Activated CD4-positive, alpha-beta T cell treated with anti-CD3 and anti-CD28 coated beads, Interleukin-2, amount 10 ng/mL, durations not matched to agents 24 days and 14 days (primary cell): Measurements from ENCODE around the gene SLC43A2. TPM values are rescaled to one million over a fixed set of nuclear protein-coding genes. Genes with fewer than 3 reads are reported as not detected.

ENCODE experiments used
- DNase-seq: peaks from one replicate; pipeline ENCODE4 v3.0.0; 2022
- H3K27ac Mint-ChIP-seq: one replicate; pipeline ENCODE4 v1.8.0; 2022; ENCODE audit warnings: mild to moderate bottlenecking, mixed read lengths
- H3K27me3 Mint-ChIP-seq: one replicate; pipeline ENCODE4 v1.8.0; 2022; ENCODE audit warnings: mixed read lengths
- H3K36me3 Mint-ChIP-seq: one replicate; pipeline ENCODE4 v1.8.0; 2022; ENCODE audit warnings: low read depth, mild to moderate bottlenecking, mixed read lengths
- H3K4me1 Mint-ChIP-seq: one replicate; pipeline ENCODE4 v1.8.0; 2021; ENCODE audit warnings: mixed read lengths
- H3K4me3 Mint-ChIP-seq: one replicate; pipeline ENCODE4 v1.8.0; 2022; ENCODE audit warnings: mild to moderate bottlenecking, moderate library complexity, mixed read lengths
- H3K9me3 Mint-ChIP-seq: one replicate; pipeline ENCODE4 v1.8.0; 2021; ENCODE audit warnings: mixed read lengths
- intact Hi-C: fragments of 100-400 bp; cut with micrococcal nuclease; formaldehyde crosslinking; loops from one replicate; pipeline ENCODE4 v1.15.1; 2023
- total RNA-seq: library from RNA; stranded (reverse); gene quantifications from 2 replicates; pipeline ENCODE4 v1.2.3, GENCODE V29; 2022

SLC43A2 gene
- total RNA-seq, 1 donor from 2014 or later = 2.8 TPM

DNA sequence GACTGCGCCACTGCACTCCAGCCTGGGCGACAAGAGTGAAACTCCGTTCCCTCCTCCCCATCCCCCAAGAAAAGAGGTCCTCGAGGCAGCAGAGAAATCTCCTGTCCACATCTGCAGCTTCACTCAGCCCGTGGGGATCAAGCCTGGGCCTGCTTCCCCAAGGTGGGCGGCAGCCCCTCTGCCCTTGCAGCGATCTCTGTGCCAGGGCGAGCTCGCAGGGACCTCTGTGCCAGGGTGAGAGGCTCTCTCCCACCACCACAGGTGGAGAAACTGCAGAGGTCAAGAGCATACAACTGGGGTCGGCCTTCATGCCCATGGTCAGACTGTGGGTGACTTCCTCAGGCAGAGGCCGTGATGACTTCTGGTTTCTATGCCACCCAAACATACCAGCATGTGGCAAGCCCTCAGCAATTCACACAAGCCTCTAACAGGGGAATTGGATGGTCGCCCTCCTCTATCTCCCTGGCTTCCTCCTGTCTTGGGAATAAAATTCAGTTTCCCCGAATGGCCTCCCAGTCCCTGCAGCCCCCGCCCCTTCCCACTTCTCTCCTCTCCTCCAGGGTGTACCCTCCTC is 5.5 kb downstream of the SLC43A2 start:
- Mint-ChIP-seq H3K36me3 (no peaks in the 10 kb centered on the region), H3K9me3 (no peaks in the 10 kb centered on the region), H3K27ac (no peak overlapping the region), H3K4me1 (peaks cover 11% of the 10 kb centered on the region), H3K4me3 (no peak overlapping the region), H3K27me3 (peaks cover 26% of the 10 kb centered on the region)
- no peak for DNase-seq
- intact Hi-C loops = loop anchor here (10.0 kb wide), 1 partner anchor 248 kb away; no protein-coding TSS in a partner anchor

DNA sequence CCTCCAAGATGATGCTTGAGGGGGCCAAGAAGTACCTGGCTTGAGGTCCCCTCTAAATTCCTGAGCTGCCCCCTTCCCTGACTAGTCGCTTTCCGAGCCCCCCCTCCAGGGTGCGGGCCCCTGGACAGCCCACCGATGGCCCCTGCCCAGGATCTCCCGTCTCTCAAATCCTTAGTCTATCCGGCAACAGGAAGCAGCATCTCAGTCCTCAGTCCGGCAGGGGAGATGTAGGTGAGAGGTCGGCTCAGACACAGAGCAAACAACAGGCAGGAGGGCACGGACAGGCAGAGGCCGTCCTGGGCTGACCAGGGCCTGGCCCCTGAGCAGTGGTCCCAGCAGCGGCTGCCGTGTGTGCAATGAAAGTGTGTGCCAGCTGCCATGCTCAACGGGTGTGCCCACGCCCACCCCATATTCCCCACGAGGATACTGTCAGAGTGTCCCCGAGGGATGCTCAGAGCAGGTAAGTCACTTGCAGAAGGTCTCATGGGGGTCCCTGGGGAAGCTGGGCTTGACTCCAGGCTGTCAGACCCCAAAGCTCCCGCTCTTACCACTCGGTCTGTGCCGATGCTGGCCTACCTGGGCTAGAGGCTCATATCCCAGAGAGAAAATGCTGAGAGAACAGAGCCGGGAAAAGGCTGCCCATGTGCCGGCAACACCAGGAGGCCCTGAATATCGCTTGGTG is 7.2 kb downstream of the SLC43A2 start:
- H3K9me3 Mint-ChIP-seq = no peaks in the 10 kb centered on the region
- H3K36me3 Mint-ChIP-seq = no peaks in the 10 kb centered on the region
- H3K27me3 Mint-ChIP-seq = peaks cover 16% of the 10 kb centered on the region
- peaks cover 3% of the 10 kb centered on the region for H3K4me1 Mint-ChIP-seq
- no peak for DNase-seq
- H3K27ac Mint-ChIP-seq = no peak overlapping the region
- H3K4me3 Mint-ChIP-seq = no peak overlapping the region
- intact Hi-C loops = loop anchor here (10.0 kb wide), 1 partner anchor 247 kb away; no protein-coding TSS in a partner anchor

DNA sequence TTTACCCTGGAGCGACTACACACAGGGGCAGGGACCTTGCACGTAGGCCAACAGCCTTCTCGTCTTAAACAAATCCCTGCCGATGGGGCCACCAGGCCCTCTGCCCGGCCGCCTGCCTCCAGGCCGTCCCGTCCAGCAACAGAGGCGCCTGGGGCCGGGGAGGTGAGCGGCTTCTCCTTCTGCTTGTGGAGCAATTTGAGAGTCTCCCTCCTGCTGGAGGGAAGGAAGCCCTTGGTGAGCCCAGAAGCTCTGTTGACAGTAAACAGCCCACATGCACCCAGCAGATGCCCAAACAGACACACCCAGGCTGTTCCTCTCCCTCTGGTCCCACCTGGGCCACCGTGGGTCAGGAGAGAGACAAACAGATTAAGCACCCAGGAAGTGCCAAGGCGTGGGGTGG is 8.1 kb downstream of the SLC43A2 start:
- no peaks in the 10 kb centered on the region for H3K4me1 Mint-ChIP-seq
- intact Hi-C loops = loop anchor here (10.0 kb wide), 1 partner anchor 246 kb away; no protein-coding TSS in a partner anchor
- no peaks in the 10 kb centered on the region for H3K9me3 Mint-ChIP-seq
- peaks cover 7% of the 10 kb centered on the region for H3K27me3 Mint-ChIP-seq
- H3K36me3 Mint-ChIP-seq = no peaks in the 10 kb centered on the region
- no peak for DNase-seq
- no peak overlapping the region for H3K27ac Mint-ChIP-seq
- H3K4me3 Mint-ChIP-seq = no peak overlapping the region

DNA sequence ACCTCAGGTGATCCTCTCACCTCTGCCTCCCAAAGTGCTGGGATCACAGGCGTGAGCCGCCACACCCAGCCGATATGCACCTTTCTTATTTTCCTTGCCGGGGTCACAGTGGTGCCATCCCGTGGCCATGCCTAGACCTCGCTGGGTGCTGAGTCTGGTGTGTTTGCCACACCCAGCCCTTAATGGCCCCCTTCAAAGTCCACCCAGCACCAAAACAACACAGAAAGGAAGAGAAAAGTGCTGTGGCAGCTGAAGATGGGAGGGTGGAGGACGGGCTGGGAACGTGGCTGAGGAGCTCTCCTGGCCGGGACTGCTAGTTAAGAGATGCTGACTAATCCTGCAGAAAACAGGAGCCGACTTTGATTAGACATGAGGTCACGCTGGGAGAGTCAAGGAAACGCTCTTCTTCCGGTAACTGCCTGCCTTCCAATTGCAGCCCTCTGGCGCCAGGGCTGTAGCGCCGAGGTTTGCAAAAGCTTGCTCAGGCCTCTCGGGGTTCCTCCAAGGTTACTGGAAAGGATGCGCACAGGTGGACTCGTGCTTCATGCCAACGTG is 10.9 kb downstream of the SLC43A2 start:
- Mint-ChIP-seq H3K36me3 (no peaks in the 10 kb centered on the region), H3K4me3 (no peak overlapping the region)

DNA sequence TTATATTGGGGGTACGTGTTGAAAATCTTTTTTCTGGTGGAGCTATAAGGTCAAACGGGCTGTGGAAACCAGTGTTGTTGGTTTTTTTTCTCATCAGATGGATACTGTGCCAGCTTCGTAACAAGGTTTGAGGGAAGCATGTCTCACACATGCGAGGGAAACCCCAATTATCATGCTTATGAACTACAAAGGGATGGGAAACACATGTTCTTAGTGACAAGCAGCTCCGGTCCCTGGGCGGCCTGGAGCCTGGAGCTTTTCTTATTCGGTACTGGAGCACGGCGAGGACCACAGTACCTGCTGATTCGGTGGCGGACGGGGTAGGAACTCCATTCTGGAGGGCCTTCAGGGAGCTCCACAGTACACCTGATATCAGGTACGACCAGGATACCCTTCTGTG is 12.5 kb downstream of the SLC43A2 start:
- intact Hi-C loops = no loop called here
- no peak overlapping the region for H3K27ac Mint-ChIP-seq
- no peak for DNase-seq
- no peaks in the 10 kb centered on the region for H3K9me3 Mint-ChIP-seq
- H3K27me3 Mint-ChIP-seq = no peaks in the 10 kb centered on the region
- H3K36me3 Mint-ChIP-seq = no peaks in the 10 kb centered on the region
- H3K4me1 Mint-ChIP-seq = no peaks in the 10 kb centered on the region
- H3K4me3 Mint-ChIP-seq = no peak overlapping the region

More for the DNA sequence above, 10.9 kb downstream of the SLC43A2 start:
- no peak for DNase-seq
- Mint-ChIP-seq H3K27ac (peak overlapping the region; percentile 5), H3K9me3 (no peaks in the 10 kb centered on the region), H3K27me3 (no peaks in the 10 kb centered on the region), H3K4me1 (no peaks in the 10 kb centered on the region)
- intact Hi-C loops = no loop called here

DNA sequence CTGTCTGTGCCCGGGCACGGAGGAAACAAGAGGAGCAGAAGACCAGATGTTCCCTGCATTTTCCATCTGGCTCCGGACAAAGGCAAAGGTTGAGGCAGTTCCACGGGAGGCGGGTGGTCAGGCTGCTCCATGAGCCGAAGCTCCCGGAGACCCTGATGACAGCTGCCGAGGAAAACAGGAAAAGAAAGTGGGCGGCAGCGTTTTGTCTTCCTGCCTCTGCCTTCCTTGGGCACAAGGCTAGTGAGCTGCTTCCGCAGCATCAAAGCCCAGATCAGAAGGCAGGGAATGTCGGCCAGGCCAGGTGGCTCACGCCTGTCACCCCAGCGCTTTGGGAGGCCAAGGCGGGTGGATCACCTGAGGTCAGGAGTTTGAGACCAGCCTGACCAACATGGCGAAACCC is 16.2 kb downstream of the SLC43A2 start:
- Mint-ChIP-seq H3K27me3 (no peaks in the 10 kb centered on the region), H3K4me3 (no peak overlapping the region), H3K4me1 (peaks cover 7% of the 10 kb centered on the region), H3K27ac (no peak overlapping the region), H3K9me3 (no peaks in the 10 kb centered on the region), H3K36me3 (no peaks in the 10 kb centered on the region)
- DNase-seq = no peak
- intact Hi-C loops = no loop called here

DNA sequence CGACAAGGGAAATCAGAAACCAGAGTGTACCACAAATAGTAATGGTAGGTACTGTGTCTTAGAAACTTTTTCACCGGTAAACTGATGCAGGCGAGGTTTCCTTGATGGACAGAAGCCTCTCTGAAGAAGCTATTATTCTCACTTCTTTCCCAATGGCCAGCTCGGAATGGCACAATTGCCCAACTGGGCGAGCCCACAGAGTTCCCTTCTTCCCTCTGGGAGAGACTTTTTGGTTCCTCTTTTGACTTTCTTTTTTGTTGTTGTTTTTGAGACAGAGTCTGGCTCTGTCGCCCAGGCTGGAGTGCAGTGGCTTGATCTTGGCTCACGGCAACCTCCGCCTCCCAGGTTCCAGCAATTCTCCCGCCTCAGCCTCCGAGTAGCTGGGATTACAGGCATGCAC is 16.9 kb downstream of the SLC43A2 start:
- no peak for DNase-seq
- H3K27ac Mint-ChIP-seq = no peak overlapping the region
- intact Hi-C loops = no loop called here
- peaks cover 14% of the 10 kb centered on the region for H3K4me1 Mint-ChIP-seq
- no peaks in the 10 kb centered on the region for H3K27me3 Mint-ChIP-seq
- no peaks in the 10 kb centered on the region for H3K36me3 Mint-ChIP-seq
- H3K4me3 Mint-ChIP-seq = no peak overlapping the region
- H3K9me3 Mint-ChIP-seq = no peaks in the 10 kb centered on the region

DNA sequence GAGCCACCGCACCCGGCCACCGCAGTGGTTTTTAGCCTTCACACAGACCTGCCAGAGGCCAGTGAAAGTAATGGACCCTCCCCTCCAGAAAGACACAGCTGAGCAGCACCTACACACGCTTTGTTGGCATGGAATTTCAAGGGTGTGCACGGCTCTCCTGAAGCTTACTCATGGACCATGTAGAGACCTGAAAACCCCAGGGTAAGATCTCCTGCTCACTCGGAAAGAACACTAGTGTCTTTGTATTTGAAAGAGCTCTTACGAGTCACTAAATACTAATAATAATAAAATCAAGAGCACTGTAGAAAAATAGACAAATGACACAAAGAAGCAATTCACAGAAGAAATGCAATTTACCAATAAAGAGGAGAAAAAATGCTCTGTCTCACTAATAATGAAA is 20.0 kb downstream of the SLC43A2 start:
- Mint-ChIP-seq H3K4me3 (no peak overlapping the region), H3K4me1 (peaks cover 21% of the 10 kb centered on the region), H3K9me3 (no peaks in the 10 kb centered on the region), H3K36me3 (no peaks in the 10 kb centered on the region), H3K27me3 (no peaks in the 10 kb centered on the region), H3K27ac (peak overlapping the region; percentile 92)
- DNase-seq = no peak
- intact Hi-C loops = loop anchor here (5.0 kb wide), 1 partner anchor 36 kb away; no protein-coding TSS in a partner anchor

DNA sequence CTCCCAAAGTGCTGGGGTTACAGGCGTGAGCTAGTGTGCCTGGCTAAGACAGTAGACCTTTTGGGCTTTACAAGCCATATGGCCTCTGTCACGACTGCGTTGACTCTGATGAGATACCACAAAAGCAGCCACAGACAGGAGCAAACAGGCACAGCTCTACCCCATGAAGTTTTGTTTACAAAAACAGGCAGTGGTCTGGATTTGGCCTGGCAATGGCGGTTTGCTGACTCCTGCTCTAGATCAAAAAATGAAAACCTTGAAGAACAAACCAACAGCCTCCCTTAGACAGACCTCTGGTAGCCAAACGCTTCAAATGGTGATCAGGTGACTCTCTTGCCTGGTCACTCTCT is 20.7 kb downstream of the SLC43A2 start:
- Mint-ChIP-seq H3K27me3 (no peaks in the 10 kb centered on the region), H3K27ac (peak overlapping the region; percentile 92), H3K9me3 (no peaks in the 10 kb centered on the region), H3K4me3 (peak overlapping the region; percentile 39), H3K36me3 (no peaks in the 10 kb centered on the region), H3K4me1 (peaks cover 21% of the 10 kb centered on the region)
- DNase-seq = no peak
- intact Hi-C loops = loop anchor here (1.0 to 5.0 kb wide), 2 partner anchors 20 to 36 kb away; partner anchors contain the start of gene SLC43A2

DNA sequence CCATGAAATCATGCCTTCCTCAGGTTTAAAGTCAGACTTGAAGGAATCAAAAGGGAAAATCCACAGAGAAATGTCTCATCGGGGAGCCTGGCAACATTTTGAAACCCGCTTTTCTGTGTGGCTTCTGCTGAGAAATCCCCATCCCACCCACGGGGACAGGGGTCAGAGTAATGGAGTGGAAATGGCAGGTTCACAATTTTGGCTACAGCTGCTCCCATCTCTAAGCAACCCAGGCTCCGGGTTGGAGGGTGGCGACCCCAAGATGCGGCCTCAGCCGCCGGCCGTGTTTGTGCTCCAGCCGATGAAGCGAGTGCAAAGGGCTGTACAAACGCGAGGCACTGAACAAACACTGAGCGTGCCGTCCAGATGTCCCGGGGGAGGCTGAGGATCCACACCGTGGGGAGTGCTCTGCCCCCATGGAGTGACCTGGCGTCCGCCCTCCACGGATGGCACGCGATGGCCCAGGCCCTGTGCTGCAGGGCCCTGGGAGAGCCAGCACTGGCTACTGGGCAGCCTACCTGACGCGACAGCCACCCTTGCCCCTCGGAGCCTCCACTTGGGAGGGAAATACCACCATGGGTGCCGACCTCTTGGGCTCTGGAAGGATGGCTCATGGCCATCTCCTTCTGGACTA is 22.2 kb downstream of the SLC43A2 start:
- no peak for DNase-seq
- H3K4me3 Mint-ChIP-seq = peak overlapping the region; percentile 26
- H3K9me3 Mint-ChIP-seq = peaks cover 4% of the 10 kb centered on the region

DNA sequence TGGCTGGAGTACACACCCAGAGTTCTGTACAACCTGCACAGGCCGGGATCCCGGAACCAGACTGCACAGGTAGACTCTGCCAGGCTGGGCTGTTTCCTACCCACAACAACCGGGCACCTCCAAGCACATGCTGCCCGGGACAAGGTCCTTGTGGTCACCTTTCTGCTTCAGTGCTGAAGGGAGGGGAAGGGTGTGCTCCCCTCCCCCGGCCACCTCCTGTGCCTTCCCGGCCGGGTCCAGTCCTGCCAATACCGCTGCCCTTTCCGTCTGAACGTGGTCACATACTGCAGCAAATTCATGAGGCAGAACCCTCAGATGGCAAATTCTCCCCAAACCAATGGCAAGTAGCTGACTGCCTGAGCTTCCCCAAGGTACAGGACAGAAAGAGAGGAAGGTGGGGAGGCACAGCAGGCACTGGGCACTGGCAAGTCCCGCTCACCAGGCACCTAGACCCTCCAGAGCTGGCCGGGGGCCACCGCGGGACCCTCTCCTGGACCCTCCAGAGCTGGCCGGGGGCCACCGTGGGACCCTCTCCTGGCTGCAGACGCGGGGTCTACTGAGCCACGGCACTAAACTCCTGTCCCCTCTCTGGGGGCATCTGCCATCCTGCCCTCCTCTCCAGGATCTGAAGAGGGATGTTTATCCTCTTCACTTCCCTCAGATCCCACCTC is 22.8 kb downstream of the SLC43A2 start:
- H3K27me3 Mint-ChIP-seq = no peaks in the 10 kb centered on the region
- no peaks in the 10 kb centered on the region for H3K36me3 Mint-ChIP-seq
- peaks cover 21% of the 10 kb centered on the region for H3K4me1 Mint-ChIP-seq
- DNase-seq = no peak
- intact Hi-C loops = loop anchor here (5.0 kb wide), 1 partner anchor 34 kb away; no protein-coding TSS in a partner anchor
- peaks cover 5% of the 10 kb centered on the region for H3K9me3 Mint-ChIP-seq
- peak overlapping the region; percentile 63 for H3K27ac Mint-ChIP-seq
- peak overlapping the region; percentile 26 for H3K4me3 Mint-ChIP-seq

More for the DNA sequence above, 22.2 kb downstream of the SLC43A2 start:
- peaks cover 21% of the 10 kb centered on the region for H3K4me1 Mint-ChIP-seq
- peak overlapping the region; percentile 92 for H3K27ac Mint-ChIP-seq
- no peaks in the 10 kb centered on the region for H3K27me3 Mint-ChIP-seq
- intact Hi-C loops = loop anchor here (5.0 kb wide), 1 partner anchor 34 kb away; no protein-coding TSS in a partner anchor
- H3K36me3 Mint-ChIP-seq = no peaks in the 10 kb centered on the region

DNA sequence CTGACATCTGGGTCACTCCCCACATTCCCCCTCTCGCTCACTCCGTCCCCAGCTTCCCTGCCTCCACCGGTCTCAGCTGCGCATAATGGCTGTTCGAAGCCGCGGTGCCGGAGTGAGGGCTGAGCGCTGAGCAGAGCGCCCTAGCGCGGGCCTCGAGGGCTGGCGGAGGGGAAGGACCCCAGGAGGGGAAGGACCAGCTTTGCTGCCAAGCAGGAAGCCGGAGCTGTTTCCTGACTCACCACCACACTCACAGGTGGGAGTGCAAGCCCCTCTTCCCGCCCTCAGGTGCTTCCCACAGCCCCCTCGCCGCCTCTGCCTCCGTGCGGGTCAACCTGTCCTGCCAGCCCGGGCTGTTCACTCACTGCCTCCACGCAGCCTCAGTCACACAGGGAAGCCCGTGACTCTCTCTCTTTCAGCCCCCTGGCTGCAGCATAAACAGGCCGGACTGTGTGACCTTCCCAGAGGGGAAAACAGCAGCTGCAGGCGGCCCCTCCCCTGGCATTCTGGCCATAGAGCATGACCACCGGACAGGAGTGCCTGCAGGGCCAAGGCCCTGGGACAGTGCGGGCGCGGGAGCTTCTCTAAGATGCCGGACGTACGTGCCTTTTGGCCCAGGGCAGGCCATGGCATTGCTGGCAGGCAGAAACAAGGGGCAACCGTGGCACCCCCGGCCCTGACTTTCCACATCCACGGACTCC is 23.7 kb downstream of the SLC43A2 start:
- H3K4me3 Mint-ChIP-seq = no peak overlapping the region
- H3K27me3 Mint-ChIP-seq = no peaks in the 10 kb centered on the region
- DNase-seq = no peak
- peaks cover 5% of the 10 kb centered on the region for H3K9me3 Mint-ChIP-seq
- peaks cover 21% of the 10 kb centered on the region for H3K4me1 Mint-ChIP-seq
- no peak overlapping the region for H3K27ac Mint-ChIP-seq
- no peaks in the 10 kb centered on the region for H3K36me3 Mint-ChIP-seq
- intact Hi-C loops = loop anchor here (5.0 kb wide), 1 partner anchor 33 kb away; no protein-coding TSS in a partner anchor

DNA sequence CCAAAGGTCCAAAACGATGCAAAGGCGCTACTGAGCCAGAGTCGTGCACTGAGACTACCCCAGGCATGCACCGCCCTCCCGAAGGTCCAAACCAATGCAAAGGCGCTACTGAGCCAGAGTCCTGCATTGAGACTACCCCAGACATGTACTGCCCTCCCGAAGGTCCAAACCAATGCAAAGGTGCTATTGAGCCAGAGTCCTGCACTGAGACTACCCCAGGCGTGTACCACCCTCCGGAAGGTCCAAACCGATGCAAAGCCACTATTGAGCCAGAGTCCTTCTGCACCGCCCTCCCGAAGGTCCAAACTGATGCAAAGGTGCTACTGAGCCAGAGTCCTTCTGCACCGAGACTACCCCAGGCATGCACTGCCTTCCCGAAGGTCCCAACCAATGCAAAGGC is 27.1 kb downstream of the SLC43A2 start:
- Mint-ChIP-seq H3K9me3 (peaks cover 5% of the 10 kb centered on the region), H3K4me3 (no peak overlapping the region), H3K27ac (no peak overlapping the region), H3K4me1 (peaks cover 6% of the 10 kb centered on the region), H3K36me3 (no peaks in the 10 kb centered on the region), H3K27me3 (no peaks in the 10 kb centered on the region)
- intact Hi-C loops = no loop called here
- no peak for DNase-seq
